GM19239 (cell line): ENCODE data around the gene GHRHR.

Experiments
- DNase-seq: peaks from one replicate; pipeline ENCODE4 v3.0.0; 2011; ENCODE audit warnings: low spot score; ENCODE audit not compliant: insufficient read length
- FAIRE-seq: peaks from 2 replicates; lab custom pipeline; 2011; peaks lifted over from hg19 to GRCh38; lab: Jason Lieb, UNC

Gene GHRHR

DNA sequence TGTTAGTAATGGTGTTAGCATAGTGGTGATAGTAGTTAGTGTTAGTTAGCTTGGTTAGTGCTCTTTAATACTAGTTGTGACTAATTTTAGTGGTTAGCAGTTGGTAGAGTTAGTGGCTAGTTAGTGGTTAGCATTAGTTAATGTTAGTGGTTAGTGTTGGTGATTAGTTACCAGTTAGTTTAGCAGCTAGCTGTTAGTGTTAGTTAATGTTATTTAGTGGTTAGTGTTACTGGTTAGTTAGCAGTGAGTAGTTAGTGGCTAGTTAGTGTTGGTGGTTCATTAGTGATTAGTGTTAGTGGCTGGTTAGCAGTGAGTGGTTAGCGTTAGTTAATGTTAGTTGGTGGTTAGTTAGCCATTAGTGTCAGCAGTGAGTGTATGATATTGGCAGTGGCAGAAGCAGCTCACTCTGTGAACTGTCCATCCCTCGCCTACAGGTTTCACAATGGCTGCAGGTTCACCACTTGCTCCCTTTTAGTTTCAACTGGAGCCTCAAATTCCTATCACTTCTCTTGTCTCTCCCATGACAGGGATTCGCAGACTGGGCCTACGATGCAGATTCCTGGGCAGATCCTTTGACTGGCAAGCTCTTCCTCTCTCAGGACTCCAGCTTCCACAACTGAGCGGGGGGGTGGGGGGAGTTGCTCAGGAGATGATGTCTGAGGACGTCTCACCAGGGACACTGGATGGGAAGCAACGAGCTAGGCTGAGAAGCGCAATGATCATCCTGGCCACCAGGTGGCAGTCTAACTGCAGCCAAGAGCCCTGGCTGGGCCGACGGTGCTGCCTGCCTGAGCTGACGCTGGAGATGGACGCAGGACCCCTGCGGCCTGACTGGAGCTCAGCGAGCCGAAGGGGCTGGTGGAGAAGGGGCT is 19.5 kb downstream of the GHRHR start:
- FAIRE-seq (peak; percentile 83), DNase-seq (peak; percentile 87)

GRCh38 chr7:30983914-30984247 is 20.1 kb downstream of the GHRHR start:
- FAIRE-seq, result no peak

DNA sequence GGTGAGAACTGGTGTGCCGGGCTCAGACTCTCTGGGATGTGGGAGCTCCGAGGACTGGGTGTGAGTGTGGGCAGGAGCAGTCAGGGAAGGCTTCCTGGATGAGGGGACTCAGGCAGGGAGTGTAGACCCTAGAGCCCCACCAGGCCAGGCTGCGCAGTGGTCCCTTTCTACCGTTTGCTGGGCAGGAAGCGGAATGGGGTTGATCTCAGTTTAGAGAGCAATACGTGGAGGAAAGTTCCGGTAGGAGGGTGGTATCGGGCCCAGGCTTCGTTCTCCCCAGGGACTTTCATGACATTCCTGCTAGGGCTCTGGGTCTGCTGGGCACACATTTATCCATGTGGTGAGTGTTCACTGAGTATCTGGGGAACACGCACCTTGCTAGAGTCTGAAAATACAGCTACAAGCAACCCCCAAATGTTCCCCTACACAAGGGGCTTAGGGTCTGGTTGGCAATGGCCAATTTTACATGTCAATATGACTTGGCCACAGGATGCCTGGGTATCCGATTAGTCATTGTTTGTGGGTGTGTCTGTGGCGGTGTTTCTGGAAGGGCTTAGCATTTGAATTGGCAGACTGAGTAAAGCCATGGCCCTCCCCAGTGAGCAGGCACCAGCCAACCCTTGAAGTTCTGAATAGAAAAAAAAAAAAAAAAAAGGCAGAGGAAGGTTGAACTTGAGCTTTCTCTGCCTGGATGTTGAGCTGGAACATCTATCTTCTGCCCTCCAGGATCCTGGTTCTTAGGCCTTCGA is 20.8 kb downstream of the GHRHR start:
- FAIRE-seq, result no peak
- DNase-seq, result no peak

More at GRCh38 chr7:30983914-30984247, 20.1 kb downstream of the GHRHR start:
- DNase-seq, result no peak

DNA sequence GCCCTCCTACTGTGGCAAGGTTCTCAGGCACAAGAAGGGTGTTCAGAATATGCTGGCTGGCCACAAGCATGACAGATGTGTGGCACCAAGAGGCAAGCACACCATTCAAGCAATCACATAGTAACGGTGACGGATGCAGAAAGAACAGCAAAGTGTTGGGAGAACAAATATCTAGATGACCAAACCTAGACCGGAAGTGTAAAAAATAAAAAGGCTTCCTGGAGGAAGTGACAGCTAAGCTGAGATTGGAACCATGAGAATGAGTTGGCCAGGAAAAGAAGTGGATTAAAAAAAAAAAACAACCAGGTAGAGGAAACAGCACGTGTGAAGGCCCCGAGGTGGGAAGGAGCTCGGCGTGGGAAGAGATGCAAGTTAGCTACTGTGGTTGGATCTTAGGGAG is 22.0 kb downstream of the GHRHR start:
- no peak for DNase-seq
- FAIRE-seq, result no peak

GRCh38 chr7:30986331-30986730 is 22.6 kb downstream of the GHRHR start:
- no peak for FAIRE-seq

DNA sequence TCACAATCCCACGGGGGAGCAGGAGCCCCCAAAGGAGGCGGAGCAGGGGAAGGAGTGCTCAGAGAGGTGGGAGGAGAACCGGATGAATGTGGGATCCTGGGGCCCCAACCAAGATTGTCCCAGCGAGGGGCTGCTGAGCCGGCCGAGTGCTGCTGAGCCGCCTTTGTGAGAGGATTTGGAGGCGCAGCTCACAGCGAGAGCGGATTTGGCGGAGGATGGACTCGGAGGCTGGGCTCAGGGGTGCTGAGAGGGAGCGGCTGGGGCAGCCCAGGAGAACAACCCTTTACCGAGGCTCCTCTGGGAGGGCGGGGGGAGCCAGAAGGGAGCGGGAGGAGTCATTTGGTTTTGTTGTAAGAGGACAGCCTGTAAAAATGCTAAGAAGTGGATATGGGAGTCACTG is 23.0 kb downstream of the GHRHR start:
- no peak for FAIRE-seq
- no peak for DNase-seq

More at GRCh38 chr7:30986331-30986730, 22.6 kb downstream of the GHRHR start:
- DNase-seq, result no peak

- DNase-seq (no peak), FAIRE-seq (no peak)
These were observed 23.4 kb downstream of the GHRHR start for GRCh38 chr7:30987178-30987577.

GRCh38 chr7:30987936-30988335 is 24.2 kb downstream of the GHRHR start:
- FAIRE-seq (no peak), DNase-seq (no peak)

DNA sequence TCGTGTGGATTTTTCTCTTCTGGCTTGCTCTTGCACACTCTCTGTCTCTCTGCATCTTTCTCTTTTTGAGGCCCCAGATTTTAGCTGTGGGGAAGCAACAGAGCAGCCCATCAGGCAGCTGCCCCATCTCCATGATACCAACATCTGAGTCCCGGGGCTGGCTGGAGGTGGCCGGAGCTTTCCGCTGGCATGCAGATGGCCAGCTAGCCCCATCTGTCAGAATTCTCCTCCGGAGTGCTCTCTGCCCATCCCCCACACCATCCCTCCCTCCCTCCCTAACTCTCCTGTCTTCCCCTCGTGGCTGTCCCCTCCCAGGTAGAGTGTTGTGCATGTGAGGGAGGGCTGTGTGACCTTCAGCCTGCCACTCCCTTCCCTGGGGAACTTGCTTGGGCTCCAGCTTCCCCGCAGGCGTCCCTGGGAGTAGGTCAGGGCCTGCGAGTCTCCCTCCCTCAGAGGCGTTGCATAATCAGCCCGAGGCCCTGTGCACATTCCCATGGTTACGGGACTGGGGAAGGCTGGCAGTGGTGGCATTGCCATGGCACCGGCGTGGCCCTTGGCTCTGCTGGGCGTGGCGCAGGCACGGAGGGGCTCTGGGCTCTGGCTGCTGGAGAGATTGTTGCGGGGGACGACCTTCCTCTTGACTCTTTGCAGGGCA is 24.7 kb downstream of the GHRHR start:
- DNase-seq, result no peak

DNA sequence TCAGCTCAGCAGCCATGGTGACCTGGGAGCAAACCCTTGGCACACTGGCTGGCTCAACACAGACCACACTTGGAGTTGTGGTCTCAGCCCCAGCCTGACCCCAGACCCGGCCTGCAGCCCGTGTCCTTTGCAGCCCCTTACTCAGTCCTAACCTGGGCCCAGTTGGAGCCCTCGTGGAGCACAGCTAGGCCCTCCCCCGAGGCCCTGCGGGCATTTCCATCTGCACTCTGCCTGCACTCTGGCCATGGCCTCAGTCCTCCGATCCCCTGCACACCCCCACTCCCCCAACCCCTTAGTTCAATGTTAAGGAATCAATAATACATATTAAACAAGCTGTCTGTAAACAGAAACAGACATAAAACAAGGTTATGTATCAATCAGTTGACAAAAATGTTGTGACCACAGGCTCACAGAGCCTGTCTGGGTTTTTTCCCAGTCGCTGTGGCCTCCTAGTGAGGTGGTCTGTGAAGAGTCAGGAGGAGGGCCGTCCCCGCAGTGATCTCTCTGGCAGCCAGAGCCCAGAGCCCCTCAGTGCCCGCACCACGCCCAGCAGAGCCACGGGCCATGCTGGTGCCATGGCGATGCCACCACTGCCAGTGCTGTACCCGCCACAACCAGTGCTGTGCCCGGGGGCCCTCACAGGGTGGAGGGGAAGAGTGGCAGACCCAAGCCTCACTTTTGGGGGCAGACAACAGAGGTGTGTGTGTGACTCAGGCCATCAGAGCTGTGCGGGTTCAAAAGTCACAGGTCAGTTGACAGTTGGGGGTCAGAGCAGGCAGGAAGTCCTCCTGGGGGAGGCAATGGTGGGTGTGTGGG is 25.5 kb downstream of the GHRHR start:
- no peak for DNase-seq
- no peak for FAIRE-seq

More for the DNA sequence above, 24.7 kb downstream of the GHRHR start:
- no peak for FAIRE-seq

DNA sequence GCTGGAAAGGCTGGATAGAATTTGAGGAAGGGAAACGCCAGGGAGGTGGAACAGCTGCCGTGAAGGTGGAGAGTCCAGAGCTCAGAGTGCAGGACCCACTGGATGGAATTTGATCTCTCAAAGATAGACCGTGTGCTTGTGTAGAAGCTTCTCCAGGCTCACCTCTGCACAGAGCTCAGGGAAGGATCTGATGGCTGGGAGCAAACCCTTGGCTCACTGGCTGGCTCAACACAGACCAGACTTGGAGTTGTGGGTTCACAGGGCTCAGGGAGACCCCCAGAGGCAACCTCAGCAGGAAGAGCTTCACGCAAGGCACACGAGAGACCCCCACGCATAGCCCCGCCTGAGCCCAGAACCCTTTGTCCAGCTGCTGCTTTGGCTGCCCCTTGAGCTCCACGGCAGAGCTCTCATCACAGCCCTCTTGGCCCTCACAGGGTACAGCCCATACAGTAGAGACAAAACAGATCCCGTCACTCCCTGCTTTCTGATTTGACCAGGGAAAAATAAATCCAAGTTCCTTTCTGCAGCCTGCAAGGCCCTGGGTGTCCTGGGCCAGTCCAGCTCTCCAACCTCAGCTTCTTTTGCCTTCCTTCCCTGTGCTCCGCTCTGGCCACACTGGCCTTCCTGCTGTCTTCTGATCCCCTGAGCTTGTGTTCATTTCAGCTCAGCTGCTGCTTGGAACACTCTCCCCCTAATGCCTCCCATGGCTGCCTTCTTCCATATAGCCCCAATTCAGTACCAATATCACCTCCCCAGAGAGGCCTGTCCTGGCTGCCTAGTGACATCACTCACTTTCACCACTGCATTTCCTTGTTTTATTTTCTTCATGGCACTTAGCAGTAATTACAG is 26.3 kb downstream of the GHRHR start:
- DNase-seq (no peak), FAIRE-seq (no peak)

DNA sequence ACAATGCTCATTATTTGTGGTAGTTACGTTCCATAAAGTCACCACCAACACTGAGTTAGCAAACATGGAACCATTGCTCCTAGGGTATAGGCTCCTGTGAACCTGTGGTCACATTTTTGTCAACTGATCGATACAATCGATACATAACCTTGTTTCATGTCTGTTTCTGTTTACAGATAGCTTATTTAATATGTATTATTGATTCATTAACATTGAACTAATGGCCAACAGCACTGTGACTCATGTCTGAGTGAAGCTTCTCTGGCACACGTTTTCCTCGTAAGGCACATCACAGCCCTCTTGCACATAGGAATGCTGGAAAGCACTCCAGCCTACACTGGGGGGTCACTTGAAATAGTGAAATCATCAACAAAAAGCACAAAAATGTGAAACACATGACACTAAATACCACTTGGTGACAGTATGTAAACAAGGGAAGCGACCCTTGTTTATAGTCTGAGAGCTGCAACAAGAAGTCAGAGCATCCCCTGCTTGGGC is 27.0 kb downstream of the GHRHR start:
- FAIRE-seq, result no peak
- no peak for DNase-seq

GRCh38 chr7:30992414-30992813 is 28.7 kb downstream of the GHRHR start:
- no peak for FAIRE-seq
- DNase-seq, result no peak

GRCh38 chr7:30994206-30995100 is 30.7 kb downstream of the GHRHR start:
- no peak for DNase-seq
- FAIRE-seq, result no peak

DNA sequence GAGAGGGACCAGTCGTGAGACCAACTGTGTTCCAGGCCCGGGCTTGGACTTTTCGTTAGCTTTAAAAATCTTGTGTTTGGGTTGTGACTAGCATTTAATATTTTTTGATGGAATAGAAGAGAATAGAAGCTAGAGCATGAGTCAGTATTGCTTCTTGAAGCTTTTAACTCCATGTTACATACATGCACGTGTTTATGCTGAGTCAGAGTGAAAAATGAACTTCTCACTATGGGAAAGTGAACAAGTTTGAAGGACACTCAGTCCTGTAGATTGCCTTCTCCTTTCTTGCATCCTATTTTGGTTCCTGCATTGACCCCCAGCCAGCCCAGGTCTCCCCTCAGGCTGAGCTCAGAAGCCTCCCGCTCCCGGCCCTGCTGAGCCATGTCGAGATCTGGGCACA is 31.8 kb downstream of the GHRHR start:
- FAIRE-seq (no peak), DNase-seq (no peak)

DNA sequence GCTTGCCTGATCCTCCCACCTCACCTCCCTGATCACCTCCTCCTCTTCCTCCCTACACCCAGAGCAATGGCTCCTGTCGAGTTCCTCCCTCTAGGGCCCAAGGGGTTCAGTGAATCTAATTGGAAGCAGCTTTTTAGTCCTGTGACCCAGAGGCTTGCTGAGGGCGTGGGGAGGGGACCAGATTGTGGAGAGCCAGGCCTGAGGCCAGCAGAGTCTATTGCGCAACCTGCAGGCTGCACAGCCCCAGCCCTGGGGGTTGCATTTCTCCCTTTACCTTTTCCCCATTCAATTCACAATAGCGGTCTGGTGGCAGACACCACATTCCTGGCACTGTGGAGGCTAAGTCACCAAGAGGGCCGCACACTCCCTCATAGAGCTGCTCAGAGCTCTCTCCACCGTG is 32.5 kb downstream of the GHRHR start:
- no peak for FAIRE-seq
- no peak for DNase-seq

- FAIRE-seq, result no peak
- DNase-seq, result no peak
These were observed 33.1 kb downstream of the GHRHR start for GRCh38 chr7:30996883-30997282.

GRCh38 chr7:30997316-30997715 is 33.6 kb downstream of the GHRHR start:
- DNase-seq (no peak), FAIRE-seq (no peak)
